Esophagus squamous epithelium (tissue), 5 donors: ENCODE data around the gene DNAJB6. TPM values are rescaled to one million over a fixed set of nuclear protein-coding genes. Genes with fewer than 3 reads are reported as not detected.
A peak's percentile ranks its signal among the peaks of the same experiment; 100 is the strongest.
"Not testable (repeated sequence)": the region's sequence is repeated elsewhere in the genome, so short reads cannot be mapped to it uniquely, and the experiment has no call there.

Experiments used
- DNase-seq: peaks from one replicate; lab custom pipeline; 2025; lab: John Stamatoyannopoulos, UW
- H3K27ac ChIP-seq, 4 donors: fragments of 200-600 bp; sonication (generic); one replicate each; pipeline ENCODE4 v1.5.1; 2016 to 2019; ENCODE audit warnings: mild to moderate bottlenecking in 1 of 4
- H3K27me3 ChIP-seq, 4 donors: fragments of 200-600 bp; sonication (generic); 1 replicate in 3 of 4; 2 replicates in 1 of 4; pipeline versions ENCODE4 v1.5.1 to v1.6.0; 2017 to 2021; ENCODE audit warnings: antibody characterized with exemption in 1 of 4
- H3K36me3 ChIP-seq, 3 donors: fragments of 200-600 bp; sonication (generic); one replicate each; pipeline ENCODE4 v1.5.1; 2016 to 2019
- H3K4me1 ChIP-seq, 3 donors: fragments of 200-600 bp; sonication (generic); one replicate each; pipeline ENCODE4 v1.5.1; 2017 to 2019
- H3K4me3 ChIP-seq, 4 donors: fragments of 200-600 bp; sonication (generic); 1 replicate in 3 of 4; 2 replicates in 1 of 4; pipeline ENCODE4 v1.5.1; 2016 to 2019; ENCODE audit warnings: mild to moderate bottlenecking in 2 of 4, moderate library complexity in 1 of 4
- H3K9me3 ChIP-seq, 3 donors: fragments of 200-600 bp; sonication (generic); one replicate each; pipeline ENCODE4 v1.5.1; 2016 to 2019
- CTCF ChIP-seq, 6 experiments: fragments of 450-650 bp in 4 of 6; fragments of 200-600 bp in 2 of 6; sonication (generic) in 2 of 6; IDR thresholded peaks; one replicate each; pipeline ENCODE4 v1.5.1; 2016 to 2019; ENCODE audit warnings: antibody characterized with exemption in 6 of 6, mild to moderate bottlenecking in 4 of 6, moderate library complexity in 4 of 6
- POLR2A ChIP-seq, 4 donors: fragments of 450-650 bp; IDR thresholded peaks; one replicate each; pipeline ENCODE4 v1.6.1; 2017; ENCODE audit warnings: antibody characterized with exemption in 4 of 4, mild to moderate bottlenecking in 4 of 4, moderate library complexity in 3 of 4
- WGBS, 2 donors: methylation state at CpG; one replicate each; pipeline ENCODE4 v1.1.5; 2018; 5-methylcytosine and 5-hydroxymethylcytosine counted together
- intact Hi-C: fragments of 100-400 bp; cut with DNase I; formaldehyde crosslinking; loops from one replicate; pipeline ENCODE4 v1.15.0; 2022
- total RNA-seq, 4 donors: library from RNA; depleted of rRNA; stranded (reverse); fragments of >200 nt; gene quantifications; one replicate each; pipeline ENCODE4 v1.1.0, GENCODE V29; 2016
- donor health status: DM: yes; HTN: yes; CAD: no.

The DNAJB6 gene
- total RNA-seq, 4 donors from 2014 or later: 96.5 to 193 (median 160) TPM

GRCh38 chr7:157320608-157320980 lies 16.2 kb upstream of the DNAJB6 start:
- no peak for DNase-seq
- no peak for TF ChIP-seq POLR2A (IDR thresholded peaks at IDR 0.05)
- intact Hi-C loops: no loop called here
- no peaks in the 10 kb centered on the region for H3K36me3 ChIP-seq
- H3K4me1 ChIP-seq: peaks cover 0 to 35% (median 23%) of the 10 kb centered on the region in 3 donors
- no peak overlapping the region for H3K4me3 ChIP-seq
- no peaks in the 10 kb centered on the region for H3K27me3 ChIP-seq
- no peaks in the 10 kb centered on the region for H3K9me3 ChIP-seq
- H3K27ac ChIP-seq: no peak overlapping the region
- WGBS, 2 donors: 57 to 83% methylated on average over 2 to 3 of the region's 4 CpGs

GRCh38 chr7:157323401-157323800 lies 13.4 kb upstream of the DNAJB6 start:
- 63 to 84% methylated on average over 4 of the region's 4 CpGs for WGBS, 2 donors
- H3K27ac ChIP-seq: no peak overlapping the region
- intact Hi-C loops: no loop called here
- H3K4me3 ChIP-seq: no peak overlapping the region
- peaks cover 0 to 21% (median 17%) of the 10 kb centered on the region in 3 donors for H3K4me1 ChIP-seq
- H3K9me3 ChIP-seq: no peaks in the 10 kb centered on the region
- H3K36me3 ChIP-seq: no peaks in the 10 kb centered on the region
- H3K27me3 ChIP-seq: no peaks in the 10 kb centered on the region
- DNase-seq: no peak
- no peak for TF ChIP-seq POLR2A (IDR thresholded peaks at IDR 0.05)
- TF ChIP-seq CTCF (IDR thresholded peaks at IDR 0.05): no peak

GRCh38 chr7:157329447-157329846 lies 7.4 kb upstream of the DNAJB6 start:
- DNase-seq: no peak
- intact Hi-C loops: no loop called here
- Histone ChIP-seq H3K27ac (no peak overlapping the region), H3K9me3 (no peaks in the 10 kb centered on the region), H3K4me3 (no peak overlapping the region), H3K27me3 (peaks cover 0 to 5% (median 0%) of the 10 kb centered on the region in 4 donors), H3K36me3 (no peaks in the 10 kb centered on the region), H3K4me1 (no peaks in the 10 kb centered on the region)
- 70 to 83% methylated on average over 7 to 8 of the region's 12 CpGs for WGBS, 2 donors
- no peak for TF ChIP-seq CTCF (IDR thresholded peaks at IDR 0.05)
- TF ChIP-seq POLR2A (IDR thresholded peaks at IDR 0.05): no peak

GRCh38 chr7:157330567-157330966 lies 6.2 kb upstream of the DNAJB6 start:
- 68 to 85% methylated on average over 7 to 10 of the region's 10 CpGs for WGBS, 2 donors
- H3K4me3 ChIP-seq, H3K9me3 ChIP-seq, H3K27me3 ChIP-seq, DNase-seq, H3K4me1 ChIP-seq, H3K36me3 ChIP-seq, intact Hi-C loops, H3K27ac ChIP-seq: not testable (repeated sequence)

GRCh38 chr7:157331049-157331448 lies 5.8 kb upstream of the DNAJB6 start:
- DNase-seq, intact Hi-C loops, H3K36me3 ChIP-seq, H3K4me3 ChIP-seq, H3K27me3 ChIP-seq, H3K27ac ChIP-seq, H3K9me3 ChIP-seq: not testable (repeated sequence)
- 62 to 72% methylated on average over 7 of the region's 7 CpGs for WGBS, 2 donors
- peaks cover 0 to 12% (median 0%) of the 10 kb centered on the region in 3 donors for H3K4me1 ChIP-seq

- no peak overlapping the region for H3K4me3 ChIP-seq
- no peak for DNase-seq
- intact Hi-C loops: no loop called here
- peaks cover 0 to 38% (median 19%) of the 10 kb centered on the region in 3 donors for H3K4me1 ChIP-seq
- no peaks in the 10 kb centered on the region for H3K36me3 ChIP-seq
- H3K27ac ChIP-seq: no peak overlapping the region
- no peaks in the 10 kb centered on the region for H3K9me3 ChIP-seq
- no peaks in the 10 kb centered on the region for H3K27me3 ChIP-seq
- 71 to 84% methylated on average over 5 of the region's 5 CpGs for WGBS, 2 donors
- no peak for TF ChIP-seq CTCF (IDR thresholded peaks at IDR 0.05)
- no peak for TF ChIP-seq POLR2A (IDR thresholded peaks at IDR 0.05)
Measured at GRCh38 chr7:157335236-157335635, 1.6 kb upstream of the DNAJB6 start.

GRCh38 chr7:157335991-157336382 lies 817 bp upstream of the DNAJB6 start:
- no peak for DNase-seq
- TF ChIP-seq POLR2A (IDR thresholded peaks at IDR 0.05) (no peak), CTCF (IDR thresholded peaks at IDR 0.05) (no peak)
- no peaks in the 10 kb centered on the region for H3K27me3 ChIP-seq
- no peaks in the 10 kb centered on the region for H3K36me3 ChIP-seq
- 53 to 73% methylated on average over 9 of the region's 11 CpGs for WGBS, 2 donors
- H3K4me1 ChIP-seq: peaks cover 0 to 45% (median 24%) of the 10 kb centered on the region in 3 donors
- H3K9me3 ChIP-seq: no peaks in the 10 kb centered on the region
- intact Hi-C loops: no loop called here
- peak overlapping the region; percentile 97 to 100 (median 99) for H3K27ac ChIP-seq
- peak overlapping the region; percentile 73 to 93 (median 85) for H3K4me3 ChIP-seq
